Central memory CD8-positive, alpha-beta T cell (primary cell): ENCODE results near the gene KCNT1.

Source experiments
- ATAC-seq: fragments of 150-1000 bp; cut with Tn5 transposase; replicated peaks from 2 replicates; pipeline ENCODE4 v1.10.0; 2022; ENCODE audit warnings: mild to moderate bottlenecking, moderate FRiP score, moderate number of reproducible peaks; ENCODE audit not compliant: poor library complexity, severe bottlenecking; ENCODE audit errors: extremely low read depth
- DNase-seq, 2 donors: peaks; one replicate each; pipeline ENCODE4 v3.0.0; 2021; ENCODE audit warnings: low spot score in 2 of 2
- H3K27ac Mint-ChIP-seq: one replicate; pipeline ENCODE4 v1.8.0; 2022; ENCODE audit warnings: low read depth, mild to moderate bottlenecking, moderate library complexity, mixed read lengths
- H3K27me3 Mint-ChIP-seq: one replicate; pipeline ENCODE4 v1.8.0; 2022; ENCODE audit warnings: mixed read lengths
- H3K36me3 Mint-ChIP-seq: one replicate; pipeline ENCODE4 v1.8.0; 2022; ENCODE audit warnings: mild to moderate bottlenecking, moderate library complexity, mixed read lengths; ENCODE audit not compliant: insufficient read depth
- H3K4me1 Mint-ChIP-seq: one replicate; pipeline ENCODE4 v1.8.0; 2022; ENCODE audit warnings: mixed read lengths
- H3K4me3 Mint-ChIP-seq: one replicate; pipeline ENCODE4 v1.8.0; 2022; ENCODE audit warnings: mild to moderate bottlenecking, moderate library complexity, mixed read lengths
- H3K9me3 Mint-ChIP-seq: one replicate; pipeline ENCODE4 v1.8.0; 2022; ENCODE audit warnings: mixed read lengths

Gene KCNT1

GRCh38 chr9:135761150-135761844 is 59.3 kb downstream of the KCNT1 start:
- Mint-ChIP-seq H3K9me3 (no peaks in the 10 kb centered on the region), H3K36me3 (no peaks in the 10 kb centered on the region), H3K27ac (no peak overlapping the region), H3K27me3 (peaks cover 9% of the 10 kb centered on the region), H3K4me3 (no peak overlapping the region), H3K4me1 (no peaks in the 10 kb centered on the region)
- no peak for DNase-seq
- no peak for ATAC-seq

GRCh38 chr9:135761845-135762168 is 59.8 kb downstream of the KCNT1 start:
- Mint-ChIP-seq H3K27me3 (peaks cover 9% of the 10 kb centered on the region), H3K9me3 (no peaks in the 10 kb centered on the region), H3K4me1 (no peaks in the 10 kb centered on the region), H3K36me3 (no peaks in the 10 kb centered on the region), H3K4me3 (no peak overlapping the region), H3K27ac (no peak overlapping the region)
- no peak for ATAC-seq
- DNase-seq: no peak

- peaks cover 9% of the 10 kb centered on the region for H3K27me3 Mint-ChIP-seq
- no peaks in the 10 kb centered on the region for H3K9me3 Mint-ChIP-seq
- H3K36me3 Mint-ChIP-seq: no peaks in the 10 kb centered on the region
- no peak for ATAC-seq
- H3K4me1 Mint-ChIP-seq: no peaks in the 10 kb centered on the region
- H3K27ac Mint-ChIP-seq: no peak overlapping the region
- no peak overlapping the region for H3K4me3 Mint-ChIP-seq
- DNase-seq: no peak
Measured at GRCh38 chr9:135762921-135763320, 60.9 kb downstream of the KCNT1 start.

- peaks cover 9% of the 10 kb centered on the region for H3K27me3 Mint-ChIP-seq
- H3K36me3 Mint-ChIP-seq: no peaks in the 10 kb centered on the region
- H3K4me1 Mint-ChIP-seq: no peaks in the 10 kb centered on the region
- no peak overlapping the region for H3K4me3 Mint-ChIP-seq
- DNase-seq: no peak
- no peak for ATAC-seq
- no peaks in the 10 kb centered on the region for H3K9me3 Mint-ChIP-seq
- no peak overlapping the region for H3K27ac Mint-ChIP-seq
Measured at GRCh38 chr9:135763716-135764446, 61.9 kb downstream of the KCNT1 start.

GRCh38 chr9:135764731-135765130 is 62.7 kb downstream of the KCNT1 start:
- no peak overlapping the region for H3K4me3 Mint-ChIP-seq
- no peaks in the 10 kb centered on the region for H3K9me3 Mint-ChIP-seq
- ATAC-seq: no peak
- H3K27me3 Mint-ChIP-seq: peaks cover 9% of the 10 kb centered on the region
- H3K27ac Mint-ChIP-seq: no peak overlapping the region
- H3K4me1 Mint-ChIP-seq: no peaks in the 10 kb centered on the region
- no peak for DNase-seq
- no peaks in the 10 kb centered on the region for H3K36me3 Mint-ChIP-seq

GRCh38 chr9:135765416-135765815 is 63.4 kb downstream of the KCNT1 start:
- H3K27ac Mint-ChIP-seq: no peak overlapping the region
- DNase-seq (no peak), ATAC-seq (no peak)
- H3K4me3 Mint-ChIP-seq: no peak overlapping the region
- no peaks in the 10 kb centered on the region for H3K4me1 Mint-ChIP-seq
- H3K36me3 Mint-ChIP-seq: no peaks in the 10 kb centered on the region
- no peaks in the 10 kb centered on the region for H3K9me3 Mint-ChIP-seq
- peaks cover 9% of the 10 kb centered on the region for H3K27me3 Mint-ChIP-seq

- Mint-ChIP-seq H3K4me1 (no peaks in the 10 kb centered on the region), H3K36me3 (no peaks in the 10 kb centered on the region), H3K27ac (no peak overlapping the region), H3K27me3 (peaks cover 6% of the 10 kb centered on the region), H3K4me3 (no peak overlapping the region), H3K9me3 (no peaks in the 10 kb centered on the region)
- ATAC-seq (no peak), DNase-seq (no peak)
Measured at GRCh38 chr9:135766251-135766650, 64.3 kb downstream of the KCNT1 start.

- DNase-seq (no peak), ATAC-seq (no peak)
- Mint-ChIP-seq H3K4me1 (no peaks in the 10 kb centered on the region), H3K9me3 (no peaks in the 10 kb centered on the region), H3K27ac (no peak overlapping the region), H3K36me3 (no peaks in the 10 kb centered on the region), H3K27me3 (peaks cover 2% of the 10 kb centered on the region), H3K4me3 (no peak overlapping the region)
Measured at GRCh38 chr9:135766707-135767106, 64.7 kb downstream of the KCNT1 start.

GRCh38 chr9:135768516-135769218 is 66.7 kb downstream of the KCNT1 start:
- no peaks in the 10 kb centered on the region for H3K9me3 Mint-ChIP-seq
- H3K36me3 Mint-ChIP-seq: no peaks in the 10 kb centered on the region
- H3K4me1 Mint-ChIP-seq: no peaks in the 10 kb centered on the region
- ATAC-seq (no peak), DNase-seq (no peak)
- no peak overlapping the region for H3K27ac Mint-ChIP-seq
- no peaks in the 10 kb centered on the region for H3K27me3 Mint-ChIP-seq
- peak overlapping the region; percentile 36 for H3K4me3 Mint-ChIP-seq

GRCh38 chr9:135769489-135770202 is 67.7 kb downstream of the KCNT1 start:
- Mint-ChIP-seq H3K27me3 (no peaks in the 10 kb centered on the region), H3K27ac (no peak overlapping the region), H3K4me3 (no peak overlapping the region), H3K9me3 (no peaks in the 10 kb centered on the region), H3K36me3 (no peaks in the 10 kb centered on the region), H3K4me1 (no peaks in the 10 kb centered on the region)
- DNase-seq: no peak
- ATAC-seq: no peak

- H3K4me3 Mint-ChIP-seq: no peak overlapping the region
- ATAC-seq: no peak
- no peaks in the 10 kb centered on the region for H3K27me3 Mint-ChIP-seq
Measured at GRCh38 chr9:135770203-135770535, 68.2 kb downstream of the KCNT1 start.

GRCh38 chr9:135770771-135771170 is 68.8 kb downstream of the KCNT1 start:
- Mint-ChIP-seq H3K27ac (no peak overlapping the region), H3K36me3 (no peaks in the 10 kb centered on the region)
- no peak for DNase-seq

More at GRCh38 chr9:135770203-135770535, 68.2 kb downstream of the KCNT1 start:
- no peaks in the 10 kb centered on the region for H3K36me3 Mint-ChIP-seq
- DNase-seq: no peak
- H3K27ac Mint-ChIP-seq: no peak overlapping the region
- H3K9me3 Mint-ChIP-seq: no peaks in the 10 kb centered on the region
- H3K4me1 Mint-ChIP-seq: no peaks in the 10 kb centered on the region

More at GRCh38 chr9:135770771-135771170, 68.8 kb downstream of the KCNT1 start:
- Mint-ChIP-seq H3K4me1 (no peaks in the 10 kb centered on the region), H3K27me3 (no peaks in the 10 kb centered on the region), H3K9me3 (no peaks in the 10 kb centered on the region), H3K4me3 (no peak overlapping the region)
- no peak for ATAC-seq
